Activated CD4-positive, alpha-beta T cell treated with anti-CD3 and anti-CD28 coated beads, Interleukin-10, Interleukin-2, amounts not matched to agents 100 ng/mL and 50 ng/mL, durations not matched to agents 16 hours and 8 hours (primary cell): ENCODE measurements around the gene TFE3.

ENCODE experiments used
- DNase-seq: peaks from one replicate; pipeline ENCODE4 v3.0.0-alpha.2; 2020

TFE3 gene

GRCh38 chrX:49060914-49061313, 17.8 kb upstream of the TFE3 start:
- no peak for DNase-seq

DNA sequence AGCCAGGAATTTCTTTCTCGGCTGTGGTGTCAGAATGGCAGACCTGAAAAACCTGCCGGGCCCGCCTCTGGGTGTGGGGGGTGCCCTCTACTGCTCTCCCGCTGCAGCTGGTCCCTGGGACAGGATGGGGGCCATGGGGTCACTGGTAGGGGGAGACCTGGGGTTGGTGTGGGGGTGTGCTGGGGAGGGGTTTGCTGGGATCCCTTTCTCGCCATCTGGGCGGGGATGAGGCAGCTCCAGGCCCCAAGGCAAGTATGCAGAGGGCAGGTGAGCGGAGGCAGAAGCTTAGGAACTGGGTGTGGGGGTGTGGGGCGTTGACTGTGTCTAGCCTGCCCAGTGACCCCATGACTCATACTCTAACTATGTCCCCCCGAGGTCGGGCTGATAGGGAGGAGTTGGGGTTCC, 16.5 kb upstream of the TFE3 start:
- no peak for DNase-seq

DNA sequence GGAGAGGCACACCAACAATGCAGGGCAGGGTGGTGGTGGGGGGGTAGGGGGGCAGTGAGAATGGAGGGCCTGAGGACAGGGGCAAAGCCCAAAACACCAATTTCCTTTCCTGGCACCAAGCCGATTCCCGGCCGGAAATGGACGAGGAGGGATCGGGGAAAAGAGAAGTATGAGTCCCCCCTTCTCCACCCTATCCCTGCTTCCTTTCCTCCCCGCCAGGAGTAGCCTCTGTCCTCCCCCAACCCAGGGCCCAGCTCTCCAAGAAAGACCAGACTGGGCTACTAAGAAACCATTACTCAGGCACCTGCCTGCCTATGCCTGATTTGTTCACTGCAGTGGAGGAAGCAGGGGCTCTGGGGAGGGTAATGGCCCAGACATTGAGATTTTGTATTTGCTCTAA, 16.0 kb upstream of the TFE3 start:
- no peak for DNase-seq

DNA sequence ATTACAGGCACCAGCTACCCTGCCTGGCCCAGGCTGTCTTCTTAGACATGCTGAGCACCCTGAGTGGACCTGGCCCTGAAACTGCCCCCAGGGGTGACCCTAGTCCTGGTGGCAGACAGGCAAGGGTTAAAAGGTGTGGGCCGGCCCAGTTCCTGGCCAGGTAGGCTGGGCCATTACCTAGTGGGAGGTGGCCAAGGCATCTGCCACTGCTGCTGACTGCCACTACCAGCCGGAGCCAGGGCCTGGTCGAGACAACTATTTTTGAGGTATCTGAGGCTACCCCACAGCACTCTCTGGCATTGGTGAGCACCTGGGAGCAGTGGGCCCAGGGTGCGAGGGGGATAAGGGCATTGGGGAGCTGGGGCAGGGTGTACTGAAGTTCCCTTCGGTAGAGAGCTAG, 15.6 kb upstream of the TFE3 start, which contains the start of gene CCDC120:
Gene CCDC120, plus strand, starts transcription at position 206 of the 400 bp plus-strand sequence. CDS start 3,043 bp downstream, outside the sequence.
- DNase-seq, result no peak

DNA sequence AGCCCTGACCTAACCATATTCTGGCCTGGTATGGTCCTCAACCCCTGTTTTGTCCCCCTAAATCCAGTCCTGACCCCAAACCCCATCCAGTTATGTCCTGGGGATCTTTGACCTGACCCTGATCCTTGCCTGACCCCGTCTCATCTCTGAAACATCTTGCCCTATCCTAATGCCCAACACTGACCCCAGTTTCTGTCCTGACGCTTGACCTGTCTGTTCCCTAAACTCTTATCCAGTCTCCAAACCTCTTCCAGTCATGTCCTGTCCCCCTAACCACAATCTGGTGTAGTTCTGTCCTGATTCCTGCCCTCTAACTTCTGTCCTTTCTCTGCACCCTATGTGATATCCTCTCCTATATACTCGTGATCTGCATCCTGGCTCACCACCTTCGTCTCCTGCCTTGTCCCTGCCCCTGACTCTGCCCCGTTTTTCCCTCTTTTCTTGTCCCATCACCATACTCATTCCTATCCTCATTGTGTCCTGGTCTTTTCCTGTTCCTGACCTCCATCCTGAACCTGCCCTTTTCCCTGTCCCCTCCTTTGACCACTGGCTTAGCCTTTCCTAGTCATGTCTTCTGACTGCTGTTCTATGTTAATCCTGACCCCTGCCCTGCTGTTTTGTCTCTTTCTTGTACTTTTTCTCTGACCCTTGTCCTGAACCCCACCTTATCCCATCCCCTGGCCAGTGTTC, 11.1 kb upstream of the TFE3 start:
- DNase-seq, result no peak

DNA sequence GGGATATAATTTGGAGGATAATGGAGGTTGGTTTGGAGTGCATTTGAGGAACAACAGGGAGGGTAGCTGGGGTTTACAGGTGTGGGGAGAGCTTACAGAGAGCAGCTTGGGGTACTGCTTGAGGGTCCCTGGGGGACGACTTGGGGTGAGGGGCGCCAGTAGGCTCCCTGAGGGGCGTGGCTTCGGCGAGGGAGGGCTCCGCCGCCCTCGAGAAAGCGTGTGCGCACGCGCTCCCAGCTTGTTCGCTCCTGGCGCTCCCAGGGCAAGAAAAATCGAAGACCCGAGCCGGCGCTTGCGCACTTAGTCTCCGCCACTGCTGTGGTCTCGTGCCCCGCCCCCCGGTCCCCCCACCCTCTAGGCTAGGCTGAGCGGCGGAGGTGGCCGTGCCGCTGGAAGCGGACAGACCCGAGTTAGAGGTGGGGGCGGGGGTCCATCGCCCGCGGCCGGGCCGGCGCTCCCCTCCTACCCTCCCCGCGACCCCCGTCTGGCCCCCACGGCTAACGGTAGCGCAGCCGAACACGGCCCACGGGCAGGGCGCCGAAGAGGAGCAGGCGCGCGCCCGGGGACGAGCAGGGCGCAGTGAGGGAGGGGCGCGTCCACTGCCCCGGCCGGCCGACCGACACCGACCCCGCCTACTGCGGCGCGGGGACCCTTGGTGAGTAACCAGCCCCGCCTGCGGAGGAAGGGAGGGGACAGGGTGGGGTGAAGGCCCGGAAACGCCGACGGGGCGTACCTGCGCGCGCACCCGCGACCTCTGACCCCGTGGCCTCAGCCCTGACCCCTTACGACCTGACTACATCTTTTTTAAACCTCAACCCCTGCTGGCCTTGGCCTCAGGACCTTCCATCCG, 10.3 kb upstream of the TFE3 start:
- DNase-seq, result peak; percentile 75

DNA sequence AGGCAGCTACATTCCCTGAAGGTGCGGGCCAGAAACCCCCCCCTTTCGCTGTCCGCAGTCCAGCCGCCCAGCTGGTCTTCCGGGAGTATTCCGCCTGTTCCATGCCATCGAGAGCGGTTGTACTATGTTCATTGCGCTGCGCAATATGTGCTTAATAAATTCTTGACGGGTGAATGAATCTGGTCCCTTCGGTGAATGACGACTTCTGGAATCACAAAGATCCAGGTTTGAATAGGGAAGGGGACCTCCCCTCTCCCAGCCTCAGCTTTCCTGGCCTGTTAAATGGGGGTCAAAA, 777 bp upstream of the TFE3 start:
- no peak for DNase-seq

- DNase-seq, result no peak
Measured at GRCh38 chrX:49042581-49043219, 457 bp downstream of the TFE3 start.

- peak; percentile 23 for DNase-seq
Measured at GRCh38 chrX:49041744-49042580, 1.2 kb downstream of the TFE3 start.

- no peak for DNase-seq
Measured at GRCh38 chrX:49040376-49040955, 2.7 kb downstream of the TFE3 start.

- DNase-seq, result peak; percentile 83
Measured at GRCh38 chrX:49039598-49040375, 3.4 kb downstream of the TFE3 start.

DNA sequence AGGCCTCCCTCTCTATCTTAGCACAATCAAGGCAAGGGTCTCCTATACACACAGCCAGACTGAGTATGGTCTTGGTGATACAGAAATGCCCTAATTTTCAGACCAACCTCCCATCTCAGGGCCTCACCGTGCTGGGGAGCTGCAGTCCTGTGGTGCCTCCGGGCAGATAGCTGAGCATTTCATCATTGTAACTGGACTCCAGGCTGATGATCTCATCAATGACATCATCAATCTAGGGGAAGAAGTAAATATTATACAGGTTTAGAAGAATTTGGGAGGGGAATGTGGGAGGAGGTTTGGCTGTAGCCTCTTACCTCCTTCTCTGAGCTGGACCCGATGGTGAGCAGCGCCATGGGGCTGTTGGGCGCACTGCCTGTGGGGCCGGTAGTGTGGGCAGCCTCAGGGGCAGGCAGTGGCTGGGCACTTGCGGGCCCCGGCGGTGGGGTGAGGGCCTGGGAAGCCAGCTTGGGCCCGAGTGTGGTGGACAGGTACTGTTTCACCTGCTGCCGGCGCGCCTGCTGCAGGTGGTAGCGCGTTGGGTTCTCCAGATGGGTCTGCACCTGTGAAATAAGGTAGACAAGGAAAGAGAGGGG, 5.2 kb downstream of the TFE3 start:
- no peak for DNase-seq

DNA sequence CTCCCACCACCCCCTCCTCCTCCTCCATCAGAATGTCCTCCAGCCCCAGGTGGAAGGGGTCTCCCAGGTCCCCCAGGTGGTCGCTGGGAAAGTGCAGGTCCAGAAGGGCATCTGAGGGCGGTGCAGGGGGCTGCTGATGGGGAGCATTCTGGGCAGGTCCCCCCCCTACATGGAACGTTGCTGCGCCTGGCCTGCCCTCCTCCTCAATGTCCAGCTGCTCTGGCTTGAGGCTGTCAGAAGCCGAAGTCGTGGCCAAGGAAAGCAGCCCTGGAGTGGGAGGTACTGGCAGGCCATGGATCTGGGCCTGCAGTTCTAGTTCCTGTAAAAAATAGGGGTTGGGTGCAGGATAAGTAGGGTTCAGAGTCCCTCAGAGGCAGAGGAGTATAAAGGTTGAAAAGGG, 12.9 kb downstream of the TFE3 start:
- no peak for DNase-seq

DNA sequence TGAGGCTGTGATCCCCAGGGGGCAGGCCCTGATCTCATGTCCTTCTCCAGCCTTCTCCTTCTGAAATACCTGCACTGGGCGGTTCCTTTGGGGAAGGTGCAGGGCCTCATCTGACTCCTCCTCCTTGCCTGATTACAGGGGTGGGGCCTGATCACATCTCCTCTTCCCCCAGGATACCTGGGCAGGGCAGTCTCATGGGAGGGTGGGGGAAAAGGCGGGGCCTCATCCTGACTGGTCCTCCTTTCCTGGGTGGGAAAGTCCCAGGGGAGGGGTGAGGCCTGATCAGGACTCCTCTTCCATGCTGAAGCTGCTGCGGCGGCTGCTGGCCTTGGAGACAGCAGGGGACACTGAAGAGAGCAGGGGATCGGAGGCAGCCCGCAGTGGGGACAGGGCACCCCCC, 13.3 kb downstream of the TFE3 start:
- DNase-seq, result no peak

DNA sequence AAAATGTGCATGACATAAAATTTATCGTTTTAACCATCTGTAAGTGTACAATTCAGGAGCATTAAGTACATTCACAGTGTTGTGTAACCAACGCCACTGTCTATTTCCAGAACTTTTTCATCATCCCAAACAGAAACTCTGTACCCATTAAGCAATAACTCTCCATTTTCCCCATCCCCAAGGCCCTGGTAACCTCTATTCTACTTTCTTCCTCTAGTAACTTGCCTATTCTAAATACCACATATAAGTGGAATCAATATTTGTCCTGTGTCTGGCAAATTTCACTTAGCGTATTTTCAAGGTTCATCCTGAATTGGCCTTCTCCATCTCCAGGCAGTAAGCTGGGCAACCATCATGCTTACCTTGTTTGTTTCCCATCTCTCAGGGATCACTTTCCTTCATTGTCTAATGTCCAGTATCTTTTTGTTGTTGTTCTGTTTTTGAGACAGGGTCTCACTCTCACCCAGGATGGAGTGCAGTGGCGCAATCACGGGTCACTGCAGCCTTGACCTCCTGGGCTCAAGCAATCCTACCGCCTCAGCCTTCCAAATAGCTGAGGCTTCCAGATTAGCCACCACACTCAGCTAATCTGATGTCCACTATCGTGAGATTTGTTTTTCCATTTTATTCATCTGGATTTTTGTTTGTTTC, 23.4 kb downstream of the TFE3 start:
- no peak for DNase-seq

DNA sequence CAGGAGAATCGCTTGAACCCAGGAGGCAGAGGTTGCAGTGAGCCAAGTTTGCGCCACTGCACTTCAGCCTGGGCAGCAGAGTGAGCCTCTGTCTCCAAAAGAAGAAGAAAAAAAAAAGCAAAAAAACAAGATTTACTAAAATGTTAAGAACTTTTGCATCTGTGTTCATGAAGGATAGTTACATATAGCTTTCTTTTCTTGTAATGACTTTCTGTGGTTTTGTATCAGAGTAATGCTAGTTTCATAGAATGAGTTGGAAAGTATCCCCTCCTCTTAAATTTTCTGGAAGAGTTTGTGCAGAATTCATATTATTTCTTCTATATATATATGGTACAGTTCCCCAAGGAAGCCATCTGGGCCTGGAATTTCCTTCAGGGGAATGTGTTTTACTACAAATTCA, 24.1 kb downstream of the TFE3 start:
- peak; percentile 22 for DNase-seq

GRCh38 chrX:49003696-49004095, 39.5 kb downstream of the TFE3 start:
- no peak for DNase-seq

DNA sequence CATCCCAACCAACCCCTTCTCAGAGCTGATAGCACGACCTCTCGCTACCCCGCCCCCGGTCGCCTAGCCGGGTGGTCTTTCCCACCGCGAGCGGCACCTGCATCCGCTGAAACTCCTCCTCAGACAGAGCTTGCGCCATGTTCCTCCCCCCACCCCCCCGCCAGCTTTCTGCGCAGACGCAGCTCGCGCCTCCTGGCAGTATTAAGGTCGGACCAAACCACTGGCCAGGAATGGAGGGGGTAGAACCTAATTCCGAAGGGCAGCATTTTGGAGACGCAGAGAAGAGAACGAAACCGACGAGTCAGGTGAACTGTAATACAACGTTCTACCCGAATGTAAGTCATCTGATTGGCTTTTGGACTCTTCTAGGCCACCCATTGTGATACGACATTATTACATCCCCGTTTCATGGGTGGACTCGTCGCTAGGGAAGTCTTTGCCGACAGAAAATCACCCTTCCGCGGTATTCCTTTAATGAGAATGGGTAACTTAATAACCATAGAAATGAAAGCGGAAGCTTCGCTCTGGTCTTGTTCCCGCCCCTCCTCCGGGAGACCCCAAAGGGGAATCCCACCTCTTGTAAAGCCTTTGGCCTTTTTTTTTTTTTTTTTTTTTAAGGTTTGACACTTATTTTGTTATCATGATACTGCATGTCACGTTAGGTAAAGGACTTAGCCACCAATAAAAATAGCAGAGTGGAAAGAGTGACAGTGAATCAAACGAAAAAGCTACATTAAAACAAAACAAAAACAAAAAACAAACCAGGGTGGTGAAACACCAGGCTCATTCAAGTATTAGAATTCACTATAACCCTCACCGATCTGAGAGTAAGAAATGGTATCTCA, 40.8 kb downstream of the TFE3 start, which contains the start of gene GRIPAP1:
Gene GRIPAP1, minus strand, starts transcription at position 174 of the 845 bp plus-strand sequence. Its CDS starts 35 bp downstream, at position 139.
- DNase-seq, result peak; percentile 85

DNA sequence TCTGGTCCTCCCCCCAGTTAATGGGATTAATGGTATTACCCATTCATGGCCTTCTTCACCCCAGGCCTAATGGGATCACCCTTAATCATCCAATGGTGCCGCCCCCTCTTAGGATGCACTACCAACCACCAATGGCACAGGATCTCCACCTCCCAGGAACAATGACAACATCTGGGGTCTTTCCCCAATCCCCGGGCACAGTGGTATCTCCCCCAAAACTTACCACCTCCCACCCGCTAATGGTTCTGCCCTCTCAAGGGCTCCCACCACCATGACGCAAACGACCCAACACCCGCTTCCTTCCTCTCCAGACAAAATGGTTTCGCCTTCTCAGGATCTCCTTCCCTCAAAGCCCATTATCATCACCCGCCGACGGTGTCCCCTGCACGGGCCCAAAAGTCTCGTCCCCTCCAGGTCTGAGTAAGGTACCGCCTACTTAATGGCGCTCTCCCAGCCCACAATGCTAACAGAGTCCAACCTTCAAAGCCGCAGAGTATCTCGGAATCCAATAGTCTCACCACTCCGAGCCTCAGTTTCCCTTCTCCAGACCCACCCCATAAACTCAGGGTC, 41.6 kb downstream of the TFE3 start:
- DNase-seq, result peak; percentile 59
